ENCODE measurements around the gene CFAP299. TPM values are rescaled to one million over a fixed set of nuclear protein-coding genes. Genes with fewer than 3 reads are reported as not detected.

The CFAP299 gene
- total RNA-seq, 1 experiment from 2014 or later = not detected

GRCh38 chr4:80461412-80461811 lies 125.9 kb downstream of the CFAP299 start:
- Histone ChIP-seq H2AFZ (ENCODE audit: low read depth, low read length, poor library complexity, severe bottlenecking) (no peak overlapping the region), H3K27ac (ENCODE audit: low read depth, low read length) (no peak overlapping the region), H3K36me3 (ENCODE audit: control insufficient read depth in 1 of 2, insufficient read depth in 2 of 2, low read length in 2 of 2) (no peaks in the 10 kb centered on the region), H3K4me1 (ENCODE audit: control insufficient read depth in 1 of 2, insufficient read depth in 2 of 2, low read length in 2 of 2) (no peaks in the 10 kb centered on the region), H3K9ac (ENCODE audit: low read length) (no peak overlapping the region), H3K27me3 (ENCODE audit: insufficient read depth, low read length) (peaks cover 9% of the 10 kb centered on the region), H3K9me2 (ENCODE audit: insufficient read depth) (no peaks in the 10 kb centered on the region), H3K9me3 (ENCODE audit: control insufficient read depth in 1 of 2, insufficient read depth in 1 of 2, low read depth in 1 of 2, low read length in 2 of 2) (no peaks in the 10 kb centered on the region), H4K20me1 (ENCODE audit: insufficient read depth) (no peaks in the 10 kb centered on the region), H3K79me2 (ENCODE audit: insufficient read depth, low read length) (no peaks in the 10 kb centered on the region), H3K4me3 (replicated peaks in 1 of 2; ENCODE audit: low read depth in 1 of 2, low read length in 2 of 2) (no peak overlapping the region), H3K4me2 (ENCODE audit: low read length) (no peak overlapping the region)
- no TSS peak for BruUV-seq (replicated peaks)
- intact Hi-C loops (cut with micrococcal nuclease) = no loop called here
- TF ChIP-seq EGR1 (IDR thresholded peaks at IDR 0.05; ENCODE audit: low read depth) = no peak
- no peak for ATAC-seq
- RAD21 ChIA-PET (ENCODE audit: low non-redundant PET in 1 of 2, low total read pairs in 2 of 2, uncharacterized antibody in 2 of 2, unreplicated experiment in 2 of 2) = no interaction called here
- DNase-seq (ENCODE audit: low read depth, low spot score) = no peak
- CTCF ChIA-PET = no interaction called here
- POLR2A ChIA-PET = no interaction called here

DNA sequence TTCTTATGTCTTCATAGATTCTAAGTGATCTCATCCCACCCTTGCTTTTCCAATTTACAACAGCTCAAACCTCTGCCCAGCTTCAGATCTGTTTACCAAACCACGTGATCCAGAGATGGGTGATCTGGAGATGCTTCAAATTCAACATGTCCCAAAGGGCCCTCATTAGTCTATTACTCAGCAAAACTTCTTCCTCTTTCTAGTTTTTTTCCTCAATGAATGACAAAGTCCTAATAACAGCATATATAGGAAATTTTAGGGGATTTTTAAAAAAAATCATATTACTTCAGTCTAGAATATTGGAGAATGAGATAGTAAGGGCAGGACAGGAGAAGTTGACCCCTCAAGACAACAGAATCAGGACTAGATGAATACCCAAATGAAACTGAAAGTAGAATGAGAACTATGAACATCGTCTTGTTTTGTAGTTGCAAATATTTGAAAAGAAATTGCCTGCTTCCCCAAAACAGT lies 127.1 kb downstream of the CFAP299 start:
- Histone ChIP-seq H3K9ac (ENCODE audit: low read length) (no peak overlapping the region), H3K79me2 (ENCODE audit: insufficient read depth, low read length) (no peaks in the 10 kb centered on the region), H3K4me3 (replicated peaks in 1 of 2; ENCODE audit: low read depth in 1 of 2, low read length in 2 of 2) (no peak overlapping the region), H4K20me1 (ENCODE audit: insufficient read depth) (no peaks in the 10 kb centered on the region), H3K4me2 (ENCODE audit: low read length) (no peak overlapping the region), H3K36me3 (ENCODE audit: control insufficient read depth in 1 of 2, insufficient read depth in 2 of 2, low read length in 2 of 2) (no peaks in the 10 kb centered on the region), H3K27me3 (ENCODE audit: insufficient read depth, low read length) (peaks cover 9% of the 10 kb centered on the region; the same call in 1 of the 2 replicates), H3K27ac (ENCODE audit: low read depth, low read length) (no peak overlapping the region), H2AFZ (ENCODE audit: low read depth, low read length, poor library complexity, severe bottlenecking) (no peak overlapping the region), H3K4me1 (ENCODE audit: control insufficient read depth in 1 of 2, insufficient read depth in 2 of 2, low read length in 2 of 2) (no peaks in the 10 kb centered on the region), H3K9me2 (ENCODE audit: insufficient read depth) (no peaks in the 10 kb centered on the region), H3K9me3 (ENCODE audit: control insufficient read depth in 1 of 2, insufficient read depth in 1 of 2, low read depth in 1 of 2, low read length in 2 of 2) (no peaks in the 10 kb centered on the region)
- ChIA-PET RAD21 (ENCODE audit: low non-redundant PET in 1 of 2, low total read pairs in 2 of 2, uncharacterized antibody in 2 of 2, unreplicated experiment in 2 of 2) (no interaction called here), CTCF (no interaction called here), POLR2A (no interaction called here)
- no peak for TF ChIP-seq POLR2AphosphoS5 (IDR thresholded peaks at IDR 0.05; ENCODE audit: low read depth, low read length)
- TF ChIP-seq ZFX (IDR thresholded peaks at IDR 0.05) = no peak
- TF ChIP-seq POLR2A (IDR thresholded peaks at IDR 0.05; ENCODE audit: borderline replicate concordance, extremely low read depth, insufficient read depth, insufficient read length) = no peak
- TF ChIP-seq ZNF274 (IDR thresholded peaks at IDR 0.05; ENCODE audit: low read depth, low read length) = no peak
- TF ChIP-seq TCF7L2 (IDR thresholded peaks at IDR 0.05; ENCODE audit: borderline replicate concordance, extremely low read depth, insufficient read depth, insufficient read length) = no peak
- no peak for TF ChIP-seq SIN3A (IDR thresholded peaks at IDR 0.05; ENCODE audit: low read depth)
- TF ChIP-seq CEBPB (IDR thresholded peaks at IDR 0.05; ENCODE audit: low read depth) = no peak
- TF ChIP-seq EZH2 (IDR thresholded peaks at IDR 0.05) = no peak
- ATAC-seq (no peak), DNase-seq (ENCODE audit: low read depth, low spot score) (no peak)
- BruUV-seq (replicated peaks) = no TSS peak
- intact Hi-C loops (cut with micrococcal nuclease) = no loop called here

Data from HCT116 (cell line).